ENCODE measurements around the gene KIAA1217. TPM values are rescaled to one million over a fixed set of nuclear protein-coding genes. Genes with fewer than 3 reads are reported as not detected.

Gene KIAA1217
- total RNA-seq, 1 experiment from 2014 or later = 171 TPM

DNA sequence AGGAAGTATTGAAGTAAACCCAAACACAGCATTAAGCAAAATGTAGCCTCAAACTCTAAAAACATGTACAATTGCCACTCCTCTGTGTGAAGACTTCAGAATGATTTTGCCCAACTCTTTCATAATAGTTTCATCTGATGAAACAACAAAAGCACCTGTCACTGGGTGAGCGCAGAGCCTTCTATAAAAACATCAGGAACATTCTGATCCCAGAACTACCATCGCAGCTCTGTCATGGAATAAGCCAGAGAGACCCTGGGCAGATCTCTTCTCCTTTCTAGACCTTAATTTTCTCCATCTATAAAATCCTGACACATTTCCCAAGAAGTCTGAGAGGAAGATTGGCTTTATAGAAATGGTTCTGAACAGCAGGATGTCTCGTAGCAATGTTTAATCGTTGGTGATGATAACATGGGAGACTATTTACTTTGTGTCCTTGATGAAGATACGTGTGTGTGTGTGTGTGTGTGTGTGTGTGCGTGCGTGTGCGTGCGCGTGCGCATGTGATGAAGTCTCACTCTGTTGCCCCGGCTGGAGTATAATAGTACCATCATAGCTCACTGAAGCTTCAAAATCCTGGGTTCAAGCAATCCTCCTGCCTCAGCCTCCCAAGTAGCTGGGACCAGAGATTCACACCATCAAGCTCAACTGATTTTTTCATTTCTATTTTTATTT is 198.0 kb downstream of the KIAA1217 start:
- no peaks in the 10 kb centered on the region for H3K27me3 ChIP-seq (replicated peaks; ENCODE audit: control insufficient read depth, insufficient read depth, low read length)
- intact Hi-C loops (cut with micrococcal nuclease; ENCODE audit: unreplicated experiment) = no loop called here
- Mint-ChIP-seq H3K4me1 (ENCODE audit: low read depth, unreplicated experiment) (peaks cover 6% of the 10 kb centered on the region), H3K4me3 (ENCODE audit: unreplicated experiment) (no peak overlapping the region), H3K36me3 (ENCODE audit: insufficient read depth, unreplicated experiment) (no peaks in the 10 kb centered on the region), H3K9me3 (ENCODE audit: unreplicated experiment) (no peaks in the 10 kb centered on the region), H3K27ac (ENCODE audit: unreplicated experiment) (no peak overlapping the region), H3K27me3 (ENCODE audit: insufficient read depth, unreplicated experiment) (no peaks in the 10 kb centered on the region)
- no peak for DNase-seq
- no peak overlapping the region for H3K4me3 ChIP-seq (ENCODE audit: low read depth, low read length)
- BruUV-seq (replicated peaks) = no TSS peak
- CTCF ChIA-PET = no interaction called here
- no peaks in the 10 kb centered on the region for H3K4me1 ChIP-seq
- POLR2A ChIA-PET = no interaction called here
- H3K36me3 ChIP-seq (ENCODE audit: control insufficient read depth, insufficient read depth, low read length) = no peaks in the 10 kb centered on the region; the same call in 1 of the 2 replicates
- no peak for TF ChIP-seq CTCF (IDR thresholded peaks at IDR 0.05; ENCODE audit: insufficient read depth in 1 of 2, low read depth in 1 of 2, low read length in 1 of 2, severe bottlenecking in 1 of 2, unreplicated experiment in 1 of 2)
- H3K9me3 ChIP-seq = no peaks in the 10 kb centered on the region

DNA sequence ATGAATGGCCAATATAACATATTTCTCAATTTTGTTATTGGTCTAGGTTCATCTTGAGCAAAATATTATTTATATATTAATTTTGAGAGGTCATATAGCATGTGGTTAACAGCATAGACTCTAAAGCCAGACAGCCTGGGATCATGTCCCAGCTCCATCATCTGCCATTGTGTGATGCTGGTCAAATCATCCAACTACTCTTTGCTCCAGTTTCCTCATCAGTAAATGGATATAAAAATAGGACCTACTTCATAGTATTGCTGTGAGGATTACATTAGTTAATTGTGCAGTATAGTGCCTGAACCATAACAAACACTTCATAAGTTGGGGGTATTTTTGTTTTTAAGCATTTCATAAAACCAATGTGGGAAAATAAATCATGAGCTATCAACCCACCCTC is 199.0 kb downstream of the KIAA1217 start:
- CTCF ChIA-PET = no interaction called here
- no peak overlapping the region for H3K27ac Mint-ChIP-seq (ENCODE audit: unreplicated experiment)

DNA sequence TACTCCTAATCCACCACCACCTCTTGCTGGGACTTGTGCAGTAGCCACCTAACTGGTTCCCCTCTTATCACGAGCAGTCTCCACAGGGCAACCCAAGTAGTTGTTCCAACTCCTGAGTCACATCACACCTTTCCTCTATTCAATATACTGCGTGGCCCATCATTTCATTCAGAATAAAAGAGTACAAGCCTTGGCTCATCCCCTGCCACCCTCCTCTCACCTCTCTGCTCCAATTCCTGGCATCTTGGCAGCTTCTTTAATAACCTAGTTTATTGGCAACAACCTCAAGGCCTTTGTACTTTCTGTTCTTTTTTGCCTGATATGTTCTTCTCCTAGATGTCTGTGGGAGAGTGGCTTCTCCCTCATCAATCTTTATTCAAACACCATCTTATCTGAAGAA is 199.4 kb downstream of the KIAA1217 start:
- ChIA-PET CTCF (no interaction called here), POLR2A (no interaction called here)
- no peak overlapping the region for H3K4me3 ChIP-seq (ENCODE audit: low read depth, low read length)
- peaks cover 6% of the 10 kb centered on the region for H3K4me1 ChIP-seq
- intact Hi-C loops (cut with micrococcal nuclease; ENCODE audit: unreplicated experiment) = no loop called here
- H3K27ac Mint-ChIP-seq (ENCODE audit: unreplicated experiment) = no peak overlapping the region
- peaks cover 6% of the 10 kb centered on the region for H3K9me3 ChIP-seq
- H3K36me3 Mint-ChIP-seq (ENCODE audit: insufficient read depth, unreplicated experiment) = no peaks in the 10 kb centered on the region
- H3K27me3 ChIP-seq (replicated peaks; ENCODE audit: control insufficient read depth, insufficient read depth, low read length) = no peaks in the 10 kb centered on the region
- no peak for TF ChIP-seq CTCF (IDR thresholded peaks at IDR 0.05; ENCODE audit: insufficient read depth in 1 of 2, low read depth in 1 of 2, low read length in 1 of 2, severe bottlenecking in 1 of 2, unreplicated experiment in 1 of 2)
- no TSS peak for BruUV-seq (replicated peaks)
- no peak for DNase-seq
- no peaks in the 10 kb centered on the region for H3K27me3 Mint-ChIP-seq (ENCODE audit: insufficient read depth, unreplicated experiment)
- peaks cover 6% of the 10 kb centered on the region for H3K4me1 Mint-ChIP-seq (ENCODE audit: low read depth, unreplicated experiment)
- H3K4me3 Mint-ChIP-seq (ENCODE audit: unreplicated experiment) = no peak overlapping the region
- no peaks in the 10 kb centered on the region for H3K9me3 Mint-ChIP-seq (ENCODE audit: unreplicated experiment)
- H3K36me3 ChIP-seq (ENCODE audit: control insufficient read depth, insufficient read depth, low read length) = peaks cover 2% of the 10 kb centered on the region

More for the DNA sequence above, 199.0 kb downstream of the KIAA1217 start:
- BruUV-seq (replicated peaks) = no TSS peak
- Mint-ChIP-seq H3K4me1 (ENCODE audit: low read depth, unreplicated experiment) (peaks cover 6% of the 10 kb centered on the region), H3K27me3 (ENCODE audit: insufficient read depth, unreplicated experiment) (no peaks in the 10 kb centered on the region), H3K9me3 (ENCODE audit: unreplicated experiment) (no peaks in the 10 kb centered on the region), H3K4me3 (ENCODE audit: unreplicated experiment) (no peak overlapping the region), H3K36me3 (ENCODE audit: insufficient read depth, unreplicated experiment) (no peaks in the 10 kb centered on the region)
- H3K4me3 ChIP-seq (ENCODE audit: low read depth, low read length) = no peak overlapping the region
- peaks cover 2% of the 10 kb centered on the region for H3K9me3 ChIP-seq
- intact Hi-C loops (cut with micrococcal nuclease; ENCODE audit: unreplicated experiment) = no loop called here
- POLR2A ChIA-PET = no interaction called here
- DNase-seq = no peak
- peaks cover 1% of the 10 kb centered on the region for H3K36me3 ChIP-seq (ENCODE audit: control insufficient read depth, insufficient read depth, low read length)
- TF ChIP-seq CTCF (IDR thresholded peaks at IDR 0.05; ENCODE audit: insufficient read depth in 1 of 2, low read depth in 1 of 2, low read length in 1 of 2, severe bottlenecking in 1 of 2, unreplicated experiment in 1 of 2) = no peak
- no peaks in the 10 kb centered on the region for H3K27me3 ChIP-seq (replicated peaks; ENCODE audit: control insufficient read depth, insufficient read depth, low read length)
- H3K4me1 ChIP-seq = peaks cover 2% of the 10 kb centered on the region

Measured in Caco-2 (cell line).